Omental fat pad (tissue), 4 donors: ENCODE results near the gene TNFAIP8. TPM values are rescaled to one million over a fixed set of nuclear protein-coding genes. Genes with fewer than 3 reads are reported as not detected.
A peak's percentile ranks its signal among the peaks of the same experiment; 100 is the strongest.

Experiments
- ATAC-seq: fragments of 150-250 bp; one replicate; pipeline ENCODE4 v1.9.1; 2016; ENCODE audit warnings: mild to moderate bottlenecking, moderate library complexity; ENCODE audit not compliant: low FRiP score
- DNase-seq: peaks from one replicate; pipeline ENCODE4 v3.0.0-alpha.2; 2019; ENCODE audit warnings: low spot score
- total RNA-seq, 4 donors: library from RNA; depleted of rRNA; stranded (reverse); fragments of >200 nt; gene quantifications; one replicate each; pipeline ENCODE4 v1.1.0, GENCODE V29; 2016
- TF ChIP-seq, protein P1 (sequence below), 3 donors: fragments of 450-650 bp; IDR thresholded peaks; one replicate each; pipeline ENCODE4 v1.5.1; 2016 to 2017; ENCODE audit warnings: antibody characterized with exemption in 3 of 3, mild to moderate bottlenecking in 3 of 3, moderate library complexity in 2 of 3

The TNFAIP8 gene
- total RNA-seq, 4 donors from 2014 or later: 24.4 to 106 (median 75.0) TPM

DNA sequence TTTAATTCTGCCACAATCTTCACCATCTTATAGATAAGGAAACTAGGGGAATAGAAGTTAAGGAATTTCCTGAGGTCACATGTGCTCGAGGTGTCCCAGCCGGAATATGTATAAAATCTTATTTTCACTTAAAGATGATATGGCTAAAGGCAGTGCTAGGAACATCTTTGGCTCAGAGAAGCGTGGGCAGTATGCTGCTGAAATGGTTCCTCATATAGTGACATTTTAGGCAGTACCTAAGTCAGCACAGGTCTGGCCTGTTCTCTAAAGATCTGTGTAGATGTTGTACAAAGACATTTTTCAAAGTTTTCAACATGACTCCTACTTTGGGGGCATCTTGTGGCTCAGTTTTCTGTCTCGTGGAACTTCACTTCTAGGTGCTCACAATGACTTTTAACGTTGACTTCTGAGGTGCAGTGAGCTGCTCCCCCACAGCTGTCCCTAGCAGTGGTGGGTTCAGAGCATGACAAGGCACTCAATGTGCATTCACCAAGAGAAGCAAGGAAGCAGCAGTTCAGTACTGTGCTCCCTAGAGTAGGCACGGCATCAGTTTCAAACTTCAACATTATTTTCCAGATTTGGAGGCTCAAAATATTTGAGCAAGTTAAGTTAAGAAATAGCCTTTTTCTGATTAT is 40.3 kb downstream of the TNFAIP8 start:
- TF ChIP-seq, protein P1, sequence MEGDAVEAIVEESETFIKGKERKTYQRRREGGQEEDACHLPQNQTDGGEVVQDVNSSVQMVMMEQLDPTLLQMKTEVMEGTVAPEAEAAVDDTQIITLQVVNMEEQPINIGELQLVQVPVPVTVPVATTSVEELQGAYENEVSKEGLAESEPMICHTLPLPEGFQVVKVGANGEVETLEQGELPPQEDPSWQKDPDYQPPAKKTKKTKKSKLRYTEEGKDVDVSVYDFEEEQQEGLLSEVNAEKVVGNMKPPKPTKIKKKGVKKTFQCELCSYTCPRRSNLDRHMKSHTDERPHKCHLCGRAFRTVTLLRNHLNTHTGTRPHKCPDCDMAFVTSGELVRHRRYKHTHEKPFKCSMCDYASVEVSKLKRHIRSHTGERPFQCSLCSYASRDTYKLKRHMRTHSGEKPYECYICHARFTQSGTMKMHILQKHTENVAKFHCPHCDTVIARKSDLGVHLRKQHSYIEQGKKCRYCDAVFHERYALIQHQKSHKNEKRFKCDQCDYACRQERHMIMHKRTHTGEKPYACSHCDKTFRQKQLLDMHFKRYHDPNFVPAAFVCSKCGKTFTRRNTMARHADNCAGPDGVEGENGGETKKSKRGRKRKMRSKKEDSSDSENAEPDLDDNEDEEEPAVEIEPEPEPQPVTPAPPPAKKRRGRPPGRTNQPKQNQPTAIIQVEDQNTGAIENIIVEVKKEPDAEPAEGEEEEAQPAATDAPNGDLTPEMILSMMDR (IDR thresholded peaks at IDR 0.05): no peak
- ATAC-seq (no peak), DNase-seq (no peak)

DNA sequence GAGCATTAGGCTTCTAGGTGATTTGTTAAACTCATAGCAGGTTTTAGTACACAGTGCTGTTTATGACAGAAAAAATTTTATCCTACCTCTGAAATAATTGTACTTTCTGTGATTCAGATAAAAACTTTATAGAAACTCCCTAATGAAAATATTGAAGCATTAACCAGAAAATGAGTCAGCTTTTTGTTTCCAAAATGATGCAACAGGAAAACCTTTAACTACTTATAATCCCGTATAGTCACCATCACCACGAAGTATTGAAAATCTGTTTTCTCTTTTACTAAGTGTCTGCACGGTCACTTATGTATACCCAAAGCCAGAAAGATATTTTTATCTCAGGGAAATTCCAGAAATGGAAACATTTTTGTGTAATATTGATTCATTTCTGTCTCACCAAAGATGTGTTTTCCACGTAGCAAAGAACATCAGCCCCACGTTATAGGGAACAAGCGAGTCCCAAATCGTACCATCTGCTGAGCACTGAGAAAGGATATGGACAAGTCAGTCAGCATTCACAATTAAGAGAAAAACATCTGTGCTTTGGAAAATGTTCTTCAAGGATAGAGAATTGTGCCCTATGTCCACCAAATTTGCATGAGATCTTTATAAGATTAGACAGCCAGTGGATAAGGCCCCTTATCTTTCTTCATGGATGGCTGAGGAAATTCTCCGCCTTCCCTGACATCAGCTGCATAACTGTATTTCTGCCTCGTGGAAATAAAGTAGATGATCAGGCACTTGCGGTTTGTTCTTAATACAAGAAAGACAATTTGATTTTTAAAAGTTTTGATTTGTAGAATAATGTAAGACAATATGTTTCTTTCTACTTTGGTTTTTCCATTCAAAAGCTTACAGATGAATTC is 41.9 kb downstream of the TNFAIP8 start:
- no peak for DNase-seq
- peak; percentile 45 for ATAC-seq
- TF ChIP-seq, protein P1 (IDR thresholded peaks at IDR 0.05): no peak

DNA sequence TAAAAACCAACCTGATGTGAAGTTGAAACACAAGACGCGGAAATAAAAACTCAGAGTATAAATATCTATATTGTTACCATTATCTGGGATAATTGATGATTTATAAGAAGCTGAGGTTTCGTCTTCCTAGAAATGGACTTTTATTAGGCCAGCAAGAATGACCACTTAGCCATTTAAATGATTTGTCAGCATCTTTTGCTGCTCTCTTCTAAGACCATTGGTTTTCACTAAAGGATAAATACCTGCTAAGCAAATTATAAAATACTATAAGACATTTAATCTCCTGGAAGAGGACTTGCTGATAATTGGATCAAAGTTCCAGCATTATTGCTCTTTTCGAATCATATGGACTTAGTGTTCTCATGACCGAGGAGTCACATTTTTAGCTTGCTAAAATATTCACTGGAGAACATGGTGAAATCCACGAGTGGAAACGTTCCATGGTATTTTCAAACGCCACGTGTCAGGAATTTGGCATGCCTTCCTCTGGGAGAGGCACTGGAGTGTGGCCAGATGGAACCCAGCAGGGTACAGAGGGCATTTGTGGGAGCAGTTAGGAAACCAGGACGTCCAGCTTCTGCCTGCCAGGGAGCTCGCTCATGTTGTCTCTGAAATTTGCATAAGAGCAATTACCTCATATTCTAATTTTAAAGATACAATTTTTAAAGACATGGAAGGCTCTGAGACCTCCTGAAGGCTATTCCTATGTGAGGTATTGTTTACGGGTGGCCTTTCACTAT is 43.1 kb downstream of the TNFAIP8 start:
- DNase-seq (no peak), ATAC-seq (peak; percentile 75)
- TF ChIP-seq, protein P1 (IDR thresholded peaks at IDR 0.05): no peak

DNA sequence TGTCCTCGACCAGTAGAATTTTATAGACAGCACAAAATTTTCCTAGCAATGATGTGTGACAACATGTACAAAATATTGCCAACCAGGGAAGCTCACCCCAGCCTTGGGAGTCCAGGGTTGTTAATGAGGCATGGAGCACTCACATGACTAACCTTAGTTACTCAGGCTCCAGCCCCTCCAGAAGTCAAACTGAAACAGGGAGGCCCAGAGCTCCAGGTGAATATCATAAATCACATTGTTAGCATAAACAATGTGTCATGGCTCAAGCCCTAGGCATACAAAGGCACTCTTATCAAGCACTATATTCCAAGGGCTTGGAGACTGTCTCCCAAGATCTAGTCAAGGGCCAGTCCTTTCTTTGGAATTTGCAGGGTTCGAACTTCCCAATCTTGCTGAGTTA is 44.4 kb downstream of the TNFAIP8 start:
- DNase-seq (no peak), ATAC-seq (peak; percentile 26)
- TF ChIP-seq, protein P1 (IDR thresholded peaks at IDR 0.05): no peak

DNA sequence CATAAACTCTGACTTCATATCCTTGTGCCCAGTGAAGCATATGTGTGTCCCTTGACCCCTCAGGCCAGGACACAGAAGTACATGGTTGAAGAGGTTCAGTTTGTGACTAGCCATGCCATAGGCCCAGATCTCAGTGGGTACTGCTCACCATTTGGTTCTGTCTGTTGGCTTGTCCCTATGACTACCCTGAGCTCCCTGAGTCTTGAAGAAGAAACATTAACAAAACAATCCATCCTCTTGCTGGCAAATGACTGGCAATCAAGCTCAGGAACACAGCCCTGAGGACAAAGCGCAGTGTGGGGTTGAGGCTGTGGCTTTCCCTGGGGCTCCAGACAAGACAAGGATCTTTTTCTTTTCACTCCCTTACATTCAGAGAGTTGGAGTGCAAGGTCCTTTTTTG is 46.3 kb downstream of the TNFAIP8 start:
- ATAC-seq (no peak), DNase-seq (no peak)
- TF ChIP-seq, protein P1 (IDR thresholded peaks at IDR 0.05): no peak

DNA sequence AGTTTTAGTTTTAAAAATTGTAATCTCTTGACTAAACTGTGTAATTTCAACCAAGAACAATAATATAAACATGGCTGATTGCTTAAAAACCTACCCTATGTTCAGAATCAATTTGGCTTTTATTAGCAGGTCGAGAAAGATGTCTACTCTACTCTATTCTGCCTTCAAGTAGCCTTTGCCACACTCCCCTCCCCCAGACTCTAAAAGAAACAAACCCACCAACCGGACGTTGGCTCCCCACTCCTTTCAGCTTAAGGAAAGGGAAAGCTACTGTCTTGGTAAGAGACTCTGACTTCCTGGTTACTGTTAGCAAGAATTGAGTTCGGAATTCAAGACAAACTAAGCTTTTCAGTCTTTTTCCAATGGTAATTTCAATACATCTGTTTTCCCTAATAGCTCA is 46.7 kb downstream of the TNFAIP8 start:
- ATAC-seq: no peak
- DNase-seq: no peak
- TF ChIP-seq, protein P1 (IDR thresholded peaks at IDR 0.05): no peak
